22Rv1 (cell line): ENCODE results near the gene CFAP119.

ENCODE experiments used
- CTCF ChIP-seq: fragments of 450-650 bp; IDR thresholded peaks from 2 replicates; pipeline ENCODE4 v1.5.1; 2017; ENCODE audit warnings: mild to moderate bottlenecking
- ZFX ChIP-seq: fragments of 450-650 bp; IDR thresholded peaks from 2 replicates; pipeline ENCODE4 v1.6.1; 2017; ENCODE audit warnings: antibody characterized with exemption, borderline replicate concordance

- TF ChIP-seq CTCF, result no peak
- no peak for TF ChIP-seq ZFX
These were observed 36.5 kb downstream of the CFAP119 start for GRCh38 chr16:30725418-30725792.
